Stimulated activated CD4-positive, alpha-beta T cell treated with anti-CD3 and anti-CD28 coated beads, TNF-alpha, amount 100 ng/mL, for 24 hours (primary cell): ENCODE data around the gene SPATA6L.

ENCODE experiments used
- DNase-seq, 3 experiments: peaks; one replicate each; pipeline ENCODE4 v3.0.0-alpha.2; 2020; ENCODE audit warnings: low read depth in 3 of 3

The SPATA6L gene

GRCh38 chr9:4585135-4585534, 81.1 kb downstream of the SPATA6L start:
- DNase-seq = no peak

GRCh38 chr9:4584636-4585035, 81.6 kb downstream of the SPATA6L start:
- DNase-seq = no peak

GRCh38 chr9:4583001-4583400, 83.3 kb downstream of the SPATA6L start:
- no peak for DNase-seq

GRCh38 chr9:4581861-4582565, 84.3 kb downstream of the SPATA6L start:
- no peak for DNase-seq

GRCh38 chr9:4581035-4581760, 85.1 kb downstream of the SPATA6L start:
- no peak for DNase-seq

- no peak for DNase-seq
Measured at GRCh38 chr9:4579001-4579400, 87.3 kb downstream of the SPATA6L start.

GRCh38 chr9:4576448-4576847, 89.8 kb downstream of the SPATA6L start:
- no peak for DNase-seq

- DNase-seq = no peak
Measured at GRCh38 chr9:4575997-4576396, 90.3 kb downstream of the SPATA6L start.

GRCh38 chr9:4574657-4575243, 91.5 kb downstream of the SPATA6L start:
- no peak for DNase-seq

GRCh38 chr9:4573634-4574389, 92.5 kb downstream of the SPATA6L start:
- no peak for DNase-seq

- no peak for DNase-seq
Measured at GRCh38 chr9:4573176-4573575, 93.1 kb downstream of the SPATA6L start.

GRCh38 chr9:4572184-4572826, 94.0 kb downstream of the SPATA6L start:
- DNase-seq = no peak

- no peak for DNase-seq
Measured at GRCh38 chr9:4569101-4569500, 97.2 kb downstream of the SPATA6L start.

GRCh38 chr9:4567601-4568000, 98.7 kb downstream of the SPATA6L start:
- DNase-seq = no peak

- no peak for DNase-seq
Measured at GRCh38 chr9:4566806-4567205, 99.5 kb downstream of the SPATA6L start.

- no peak for DNase-seq
Measured at GRCh38 chr9:4563105-4563504, 103.2 kb downstream of the SPATA6L start.

GRCh38 chr9:4559261-4560182, 106.8 kb downstream of the SPATA6L start:
- DNase-seq = no peak

GRCh38 chr9:4558371-4558998, 107.8 kb downstream of the SPATA6L start:
- DNase-seq = no peak

GRCh38 chr9:4555236-4555635, 111.0 kb downstream of the SPATA6L start:
- DNase-seq = no peak

GRCh38 chr9:4553951-4554381, 112.3 kb downstream of the SPATA6L start:
- DNase-seq = no peak
